ENCODE data around the gene EMC1. TPM values are rescaled to one million over a fixed set of nuclear protein-coding genes. Genes with fewer than 3 reads are reported as not detected.
"Not testable (repeated sequence)": the region's sequence is repeated elsewhere in the genome, so short reads cannot be mapped to it uniquely, and the experiment has no call there.

EMC1 gene
- total RNA-seq, 1 donor from 2014 or later = 61.8 TPM

GRCh38 chr1:19182223-19182622, 69.1 kb downstream of the EMC1 start:
- Mint-ChIP-seq H3K9me3 (no peaks in the 10 kb centered on the region), H3K4me1 (no peaks in the 10 kb centered on the region), H3K36me3 (ENCODE audit: low read depth) (peaks cover 26% of the 10 kb centered on the region), H3K4me3 (no peak overlapping the region), H3K27me3 (ENCODE audit: low read depth) (no peaks in the 10 kb centered on the region), H3K27ac (ENCODE audit: unreplicated experiment) (no peak overlapping the region)
- TF ChIP-seq CTCF (conservative IDR thresholded peaks at IDR 0.05) = no peak
- no peak for DNase-seq (ENCODE audit: low read depth, low spot score)

- H3K4me3 Mint-ChIP-seq; H3K9me3 Mint-ChIP-seq; H3K27me3 Mint-ChIP-seq (ENCODE audit: low read depth); DNase-seq (ENCODE audit: low read depth, low spot score); H3K27ac Mint-ChIP-seq (ENCODE audit: unreplicated experiment); H3K4me1 Mint-ChIP-seq: not testable (repeated sequence)
- peaks cover 17% of the 10 kb centered on the region for H3K36me3 Mint-ChIP-seq (ENCODE audit: low read depth)
These were observed 71.1 kb downstream of the EMC1 start for GRCh38 chr1:19180265-19180657.

GRCh38 chr1:19179597-19180264, 71.6 kb downstream of the EMC1 start:
- H3K36me3 Mint-ChIP-seq (ENCODE audit: low read depth) = peaks cover 15% of the 10 kb centered on the region
- H3K4me3 Mint-ChIP-seq = no peak overlapping the region
- TF ChIP-seq CTCF (conservative IDR thresholded peaks at IDR 0.05) = peak; percentile 48
- H3K27ac Mint-ChIP-seq (ENCODE audit: unreplicated experiment) = no peak overlapping the region
- no peaks in the 10 kb centered on the region for H3K9me3 Mint-ChIP-seq
- no peak for DNase-seq (ENCODE audit: low read depth, low spot score)
- H3K27me3 Mint-ChIP-seq (ENCODE audit: low read depth) = no peaks in the 10 kb centered on the region
- no peaks in the 10 kb centered on the region for H3K4me1 Mint-ChIP-seq

- H3K27me3 Mint-ChIP-seq (ENCODE audit: low read depth) = no peaks in the 10 kb centered on the region
- no peak overlapping the region for H3K27ac Mint-ChIP-seq (ENCODE audit: unreplicated experiment)
- H3K9me3 Mint-ChIP-seq = no peaks in the 10 kb centered on the region
- no peak for DNase-seq (ENCODE audit: low read depth, low spot score)
- no peak for TF ChIP-seq CTCF (conservative IDR thresholded peaks at IDR 0.05)
- no peaks in the 10 kb centered on the region for H3K4me1 Mint-ChIP-seq
- no peak overlapping the region for H3K4me3 Mint-ChIP-seq
- peaks cover 14% of the 10 kb centered on the region for H3K36me3 Mint-ChIP-seq (ENCODE audit: low read depth)
These were observed 72.5 kb downstream of the EMC1 start for GRCh38 chr1:19178734-19179398.

GRCh38 chr1:19177811-19178210, 73.5 kb downstream of the EMC1 start:
- no peaks in the 10 kb centered on the region for H3K4me1 Mint-ChIP-seq
- no peak for TF ChIP-seq CTCF (conservative IDR thresholded peaks at IDR 0.05)
- no peaks in the 10 kb centered on the region for H3K27me3 Mint-ChIP-seq (ENCODE audit: low read depth)
- no peaks in the 10 kb centered on the region for H3K9me3 Mint-ChIP-seq
- peaks cover 10% of the 10 kb centered on the region for H3K36me3 Mint-ChIP-seq (ENCODE audit: low read depth)
- H3K27ac Mint-ChIP-seq (ENCODE audit: unreplicated experiment) = no peak overlapping the region
- no peak for DNase-seq (ENCODE audit: low read depth, low spot score)
- H3K4me3 Mint-ChIP-seq = no peak overlapping the region

- H3K9me3 Mint-ChIP-seq = no peaks in the 10 kb centered on the region
- H3K27ac Mint-ChIP-seq (ENCODE audit: unreplicated experiment) = no peak overlapping the region
- H3K4me1 Mint-ChIP-seq = no peaks in the 10 kb centered on the region
- no peaks in the 10 kb centered on the region for H3K27me3 Mint-ChIP-seq (ENCODE audit: low read depth)
- no peak for DNase-seq (ENCODE audit: low read depth, low spot score)
- H3K4me3 Mint-ChIP-seq = no peak overlapping the region
- peaks cover 15% of the 10 kb centered on the region for H3K36me3 Mint-ChIP-seq (ENCODE audit: low read depth)
- TF ChIP-seq CTCF (conservative IDR thresholded peaks at IDR 0.05) = no peak
These were observed 81.7 kb downstream of the EMC1 start for GRCh38 chr1:19169642-19170041.

Measured in neural crest cell (in vitro differentiated cells).